ENCODE data around the gene UBQLNL. TPM values are rescaled to one million over a fixed set of nuclear protein-coding genes. Genes with fewer than 3 reads are reported as not detected.

Gene UBQLNL
- total and polyA plus RNA-seq, 8 donors, result 0.50 to 2.2 (median 1.6) TPM

DNA sequence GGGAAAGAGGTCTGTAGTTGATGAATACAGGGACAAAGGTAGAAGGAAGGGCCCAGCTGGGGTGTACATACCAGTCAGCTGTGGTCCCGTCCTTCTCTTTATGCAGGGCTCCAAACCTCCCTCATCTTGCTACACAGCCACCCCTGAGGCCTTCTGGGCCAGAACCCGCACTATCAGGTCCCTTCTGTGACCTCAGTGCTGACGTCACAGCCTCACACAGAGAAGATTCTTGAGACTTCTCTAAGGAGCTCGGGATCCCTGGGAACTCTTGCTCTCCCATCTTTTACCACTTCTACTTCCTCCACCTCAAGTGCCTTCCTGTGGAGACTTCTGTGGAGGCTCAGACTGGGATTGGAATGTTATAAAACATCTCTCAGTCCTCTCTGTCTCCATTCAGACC is 6.7 kb downstream of the UBQLNL start, which contains the start of gene UBQLN3:
TSS of gene UBQLN3 (minus strand) at position 155 of the 400 bp plus-strand sequence. CDS start 399 bp downstream, outside the sequence.
- Histone ChIP-seq H3K27me3 (no peaks in the 10 kb centered on the region), H3K9me3 (no peaks in the 10 kb centered on the region), H3K4me1 (no peaks in the 10 kb centered on the region), H3K4me3 (no peak within 1 kb of the TSS), H3K27ac (no peak within 1 kb of the TSS), H3K36me3 (no peaks in the 10 kb centered on the region)
- DNase-seq (no peak), ATAC-seq (no peak)
- intact Hi-C loops (cut with DNase I), result no loop called here
- TF ChIP-seq, protein P1, sequence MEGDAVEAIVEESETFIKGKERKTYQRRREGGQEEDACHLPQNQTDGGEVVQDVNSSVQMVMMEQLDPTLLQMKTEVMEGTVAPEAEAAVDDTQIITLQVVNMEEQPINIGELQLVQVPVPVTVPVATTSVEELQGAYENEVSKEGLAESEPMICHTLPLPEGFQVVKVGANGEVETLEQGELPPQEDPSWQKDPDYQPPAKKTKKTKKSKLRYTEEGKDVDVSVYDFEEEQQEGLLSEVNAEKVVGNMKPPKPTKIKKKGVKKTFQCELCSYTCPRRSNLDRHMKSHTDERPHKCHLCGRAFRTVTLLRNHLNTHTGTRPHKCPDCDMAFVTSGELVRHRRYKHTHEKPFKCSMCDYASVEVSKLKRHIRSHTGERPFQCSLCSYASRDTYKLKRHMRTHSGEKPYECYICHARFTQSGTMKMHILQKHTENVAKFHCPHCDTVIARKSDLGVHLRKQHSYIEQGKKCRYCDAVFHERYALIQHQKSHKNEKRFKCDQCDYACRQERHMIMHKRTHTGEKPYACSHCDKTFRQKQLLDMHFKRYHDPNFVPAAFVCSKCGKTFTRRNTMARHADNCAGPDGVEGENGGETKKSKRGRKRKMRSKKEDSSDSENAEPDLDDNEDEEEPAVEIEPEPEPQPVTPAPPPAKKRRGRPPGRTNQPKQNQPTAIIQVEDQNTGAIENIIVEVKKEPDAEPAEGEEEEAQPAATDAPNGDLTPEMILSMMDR (IDR thresholded peaks at IDR 0.05), result no peak

DNA sequence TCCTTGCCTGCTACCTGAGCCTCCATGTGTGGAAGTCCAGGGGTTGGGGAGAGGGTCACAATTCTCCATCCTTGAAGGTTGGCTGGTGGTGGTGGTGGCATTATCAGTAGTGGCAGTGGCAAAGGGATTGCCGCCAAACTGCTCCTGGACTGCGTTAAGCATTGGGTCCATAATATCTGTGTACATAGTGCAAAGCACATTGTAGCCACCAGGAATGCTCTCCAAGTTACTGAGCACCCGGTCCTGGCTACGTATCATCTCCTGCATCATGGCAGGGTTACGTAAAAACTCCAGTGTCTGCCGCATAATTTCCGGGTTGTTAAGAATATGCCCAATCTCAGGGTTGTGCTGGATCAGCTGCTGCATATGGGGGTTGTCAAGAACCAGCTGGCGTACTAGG is 7.9 kb downstream of the UBQLNL start:
- ATAC-seq (no peak), DNase-seq (no peak)
- TF ChIP-seq, protein P1 (IDR thresholded peaks at IDR 0.05), result no peak
- no peak overlapping the region for H3K27ac ChIP-seq
- H3K4me1 ChIP-seq, result no peaks in the 10 kb centered on the region
- intact Hi-C loops (cut with DNase I), result no loop called here
- H3K4me3 ChIP-seq, result no peak overlapping the region
- no peaks in the 10 kb centered on the region for H3K36me3 ChIP-seq
- no peaks in the 10 kb centered on the region for H3K9me3 ChIP-seq
- H3K27me3 ChIP-seq, result no peaks in the 10 kb centered on the region

DNA sequence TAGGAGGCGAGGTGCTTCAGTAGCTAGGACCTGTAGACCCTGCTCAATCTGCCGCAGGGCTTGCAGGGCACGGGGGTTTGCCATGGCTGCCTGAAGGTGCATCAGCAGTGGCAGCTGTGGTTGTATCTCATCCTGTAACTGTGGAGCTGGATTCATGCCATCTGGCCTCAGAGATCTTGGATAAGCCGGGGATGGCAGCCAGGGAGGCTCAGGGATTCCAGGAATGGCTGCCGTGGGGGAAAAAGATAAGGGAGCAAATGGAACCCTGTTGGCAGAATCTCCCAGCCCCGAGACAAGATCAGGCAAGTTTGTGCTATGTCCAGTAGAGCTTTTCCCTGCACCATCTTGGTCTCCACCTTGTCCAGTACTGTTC is 8.6 kb downstream of the UBQLNL start:
- H3K4me1 ChIP-seq, result no peaks in the 10 kb centered on the region
- TF ChIP-seq, protein P1 (IDR thresholded peaks at IDR 0.05), result no peak
- DNase-seq (no peak), ATAC-seq (no peak)
- H3K27me3 ChIP-seq, result no peaks in the 10 kb centered on the region
- H3K27ac ChIP-seq, result no peak overlapping the region
- H3K4me3 ChIP-seq, result no peak overlapping the region
- no peaks in the 10 kb centered on the region for H3K36me3 ChIP-seq
- H3K9me3 ChIP-seq, result no peaks in the 10 kb centered on the region
- intact Hi-C loops (cut with DNase I), result no loop called here

DNA sequence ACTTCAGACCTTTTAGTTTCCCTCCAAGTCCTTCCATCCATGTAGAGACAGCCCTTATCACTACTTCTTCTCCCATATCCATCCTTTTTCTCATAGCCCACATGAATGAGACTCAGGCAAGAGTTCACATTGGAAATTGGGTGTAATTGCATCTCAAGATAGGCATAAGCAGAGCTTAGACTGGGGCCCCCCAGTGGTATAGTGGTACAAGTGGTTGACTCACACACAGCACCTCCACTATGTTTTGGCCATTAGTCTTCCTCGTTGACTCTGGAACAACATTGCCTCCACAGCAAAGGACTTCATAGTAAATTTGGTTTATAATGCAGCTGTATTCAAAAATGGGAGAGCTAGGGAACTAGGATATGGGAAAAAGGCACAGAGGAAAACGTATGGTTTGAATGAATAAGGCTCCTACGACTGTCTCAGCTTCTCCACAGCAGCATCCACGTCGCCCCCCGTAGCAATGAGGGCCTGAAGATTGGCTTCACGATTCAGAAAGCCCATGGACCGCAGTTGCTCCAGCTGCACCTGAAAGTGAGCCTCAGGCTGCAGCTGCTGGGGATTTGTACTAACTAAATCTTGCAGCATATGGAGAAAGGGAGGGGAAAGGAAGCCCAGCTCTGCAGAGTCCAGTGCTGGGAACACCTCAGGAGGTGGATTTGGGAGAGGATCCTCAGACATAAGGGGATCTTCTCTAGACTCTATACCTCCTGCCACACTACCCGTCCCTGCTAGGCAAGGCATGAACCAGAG is 9.1 kb downstream of the UBQLNL start:
- Histone ChIP-seq H3K27me3 (no peaks in the 10 kb centered on the region), H3K4me3 (no peak overlapping the region), H3K9me3 (no peaks in the 10 kb centered on the region), H3K4me1 (no peaks in the 10 kb centered on the region), H3K36me3 (no peaks in the 10 kb centered on the region), H3K27ac (no peak overlapping the region)
- intact Hi-C loops (cut with DNase I), result no loop called here
- TF ChIP-seq, protein P1 (IDR thresholded peaks at IDR 0.05), result no peak
- ATAC-seq (no peak), DNase-seq (peak in 1 of 4 donors; percentile 42)

DNA sequence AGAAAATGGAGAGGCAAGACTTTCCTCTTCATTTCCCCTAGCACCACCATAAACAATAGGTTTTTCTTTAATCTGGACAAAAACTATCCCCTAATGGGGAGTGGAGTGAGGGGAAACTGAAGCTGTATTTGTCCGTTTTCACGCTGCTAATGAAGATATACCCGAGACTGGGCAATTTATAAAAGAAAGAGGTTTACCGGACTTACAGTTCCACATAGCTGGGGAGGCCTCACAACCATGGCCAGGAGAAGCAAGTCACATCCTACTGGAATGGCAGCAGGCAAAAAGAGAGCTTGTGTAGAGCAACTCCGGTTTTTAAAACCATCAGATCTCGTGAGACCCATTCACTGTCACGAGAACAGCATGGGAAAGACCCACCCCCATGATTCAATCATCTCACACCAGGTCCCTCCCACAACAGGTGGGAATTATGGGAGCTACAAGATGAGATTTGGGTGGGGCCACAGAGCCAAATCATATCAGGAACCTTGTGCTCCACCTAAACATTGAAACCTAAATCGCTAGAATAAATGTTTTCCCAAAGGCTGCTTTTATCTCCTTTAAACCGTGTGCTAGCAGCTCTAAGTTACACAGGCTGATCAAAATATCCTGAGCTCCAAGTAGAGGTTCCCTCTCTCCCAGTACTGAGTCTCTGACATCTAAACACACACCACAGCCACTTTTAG is 11.0 kb downstream of the UBQLNL start:
- no peaks in the 10 kb centered on the region for H3K9me3 ChIP-seq
- TF ChIP-seq, protein P1 (IDR thresholded peaks at IDR 0.05), result no peak
- no peak for ATAC-seq
- no peaks in the 10 kb centered on the region for H3K4me1 ChIP-seq
- no peak overlapping the region for H3K27ac ChIP-seq
- H3K36me3 ChIP-seq, result no peaks in the 10 kb centered on the region
- DNase-seq, result no peak
- no peak overlapping the region for H3K4me3 ChIP-seq
- no peaks in the 10 kb centered on the region for H3K27me3 ChIP-seq
- intact Hi-C loops (cut with DNase I), result no loop called here
